Measurements from ENCODE around the gene UBE2QL1. TPM values are rescaled to one million over a fixed set of nuclear protein-coding genes. Genes with fewer than 3 reads are reported as not detected.

The UBE2QL1 gene
- total RNA-seq, 1 donor from 2014 or later: not detected

GRCh38 chr5:6405591-6405990 is 43.1 kb upstream of the UBE2QL1 start:
- H3K4me3 ChIP-seq (ENCODE audit: low read depth, low read length): no peak overlapping the region
- TF ChIP-seq, protein P1, sequence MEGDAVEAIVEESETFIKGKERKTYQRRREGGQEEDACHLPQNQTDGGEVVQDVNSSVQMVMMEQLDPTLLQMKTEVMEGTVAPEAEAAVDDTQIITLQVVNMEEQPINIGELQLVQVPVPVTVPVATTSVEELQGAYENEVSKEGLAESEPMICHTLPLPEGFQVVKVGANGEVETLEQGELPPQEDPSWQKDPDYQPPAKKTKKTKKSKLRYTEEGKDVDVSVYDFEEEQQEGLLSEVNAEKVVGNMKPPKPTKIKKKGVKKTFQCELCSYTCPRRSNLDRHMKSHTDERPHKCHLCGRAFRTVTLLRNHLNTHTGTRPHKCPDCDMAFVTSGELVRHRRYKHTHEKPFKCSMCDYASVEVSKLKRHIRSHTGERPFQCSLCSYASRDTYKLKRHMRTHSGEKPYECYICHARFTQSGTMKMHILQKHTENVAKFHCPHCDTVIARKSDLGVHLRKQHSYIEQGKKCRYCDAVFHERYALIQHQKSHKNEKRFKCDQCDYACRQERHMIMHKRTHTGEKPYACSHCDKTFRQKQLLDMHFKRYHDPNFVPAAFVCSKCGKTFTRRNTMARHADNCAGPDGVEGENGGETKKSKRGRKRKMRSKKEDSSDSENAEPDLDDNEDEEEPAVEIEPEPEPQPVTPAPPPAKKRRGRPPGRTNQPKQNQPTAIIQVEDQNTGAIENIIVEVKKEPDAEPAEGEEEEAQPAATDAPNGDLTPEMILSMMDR (conservative IDR thresholded peaks at IDR 0.05; ENCODE audit: low read depth, low read length): no peak
- no peak for DNase-seq (ENCODE audit: low read depth)

DNA sequence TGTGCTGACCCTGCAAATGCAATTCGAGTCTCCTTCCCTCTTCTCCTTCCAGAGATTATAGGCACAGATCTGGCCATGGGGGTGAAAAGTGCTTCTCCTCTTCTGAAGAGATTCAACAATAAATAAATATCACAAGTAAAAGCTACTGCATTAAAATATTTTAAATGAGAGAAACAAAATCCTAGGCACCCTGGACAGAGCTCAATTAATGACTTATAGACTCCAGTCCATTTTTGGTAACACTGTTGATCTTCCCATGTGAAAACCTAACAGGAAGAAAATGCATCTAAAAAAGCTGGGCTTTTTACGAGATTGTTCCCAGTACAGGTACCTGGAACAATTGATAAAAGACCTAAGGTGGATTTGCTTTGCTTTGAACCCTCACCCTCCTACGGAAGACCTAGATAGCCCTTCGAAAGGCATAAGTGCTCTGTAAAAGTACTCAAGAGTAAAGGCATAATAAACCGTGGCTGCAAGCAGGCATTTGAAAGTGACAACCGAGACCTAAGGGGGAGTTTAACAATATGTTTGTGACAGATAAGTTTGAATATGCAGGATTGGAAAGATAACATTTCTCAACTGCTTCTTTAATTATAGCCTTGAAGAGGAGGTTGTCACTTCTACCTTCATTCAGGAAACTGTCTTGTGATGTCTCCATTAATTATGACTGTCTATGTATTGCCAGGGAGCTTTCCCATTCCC is 41.0 kb upstream of the UBE2QL1 start:
- TF ChIP-seq, protein P1 (conservative IDR thresholded peaks at IDR 0.05; ENCODE audit: low read depth, low read length): no peak

GRCh38 chr5:6408260-6408596 is 40.4 kb upstream of the UBE2QL1 start:
- TF ChIP-seq, protein P1 (conservative IDR thresholded peaks at IDR 0.05; ENCODE audit: low read depth, low read length): no peak
- DNase-seq (ENCODE audit: low read depth): no peak
- H3K4me3 ChIP-seq (ENCODE audit: low read depth, low read length): no peak overlapping the region

More for the DNA sequence above, 41.0 kb upstream of the UBE2QL1 start:
- DNase-seq (ENCODE audit: low read depth): no peak
- H3K4me3 ChIP-seq (ENCODE audit: low read depth, low read length): no peak overlapping the region

DNA sequence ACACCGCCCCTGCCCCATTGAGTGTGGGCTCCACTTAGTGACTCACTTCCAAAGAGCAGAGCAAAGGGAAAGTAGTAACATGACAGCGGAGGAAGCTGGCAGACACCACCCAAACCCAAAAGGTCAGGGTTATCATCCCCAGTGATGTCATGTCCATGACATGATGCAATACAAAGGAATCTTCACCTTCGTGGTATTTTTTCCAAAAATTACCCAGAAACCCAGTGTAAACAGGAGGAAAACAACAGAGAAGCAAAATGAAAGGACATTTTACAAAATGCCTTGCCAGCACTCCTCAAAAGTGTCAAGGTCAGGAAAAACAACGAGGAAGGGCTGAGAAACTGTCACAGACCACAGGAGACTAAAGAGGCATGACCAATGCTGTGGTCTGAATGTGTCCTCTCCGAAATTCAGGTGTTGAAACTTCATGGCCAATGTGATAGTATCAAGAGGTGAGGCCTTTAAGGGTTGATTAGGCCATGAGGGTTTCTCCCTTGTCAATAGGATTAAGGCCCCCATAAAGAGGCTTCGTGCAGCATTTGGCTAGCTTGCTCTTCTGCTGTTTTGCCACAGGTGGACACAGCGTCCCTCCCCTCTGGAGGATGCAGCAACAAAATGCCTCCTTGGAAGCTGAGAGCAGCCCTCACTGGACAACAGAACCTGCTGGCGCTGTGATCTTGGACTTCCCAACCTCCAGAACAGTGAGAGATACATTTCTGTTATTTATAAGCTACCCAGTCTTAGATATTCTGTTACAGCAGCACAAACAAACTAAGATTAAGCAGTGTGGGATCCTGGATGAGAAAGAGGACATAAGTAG is 39.8 kb upstream of the UBE2QL1 start:
- no peak for DNase-seq (ENCODE audit: low read depth)
- TF ChIP-seq, protein P1 (conservative IDR thresholded peaks at IDR 0.05; ENCODE audit: low read depth, low read length): no peak
- H3K4me3 ChIP-seq (ENCODE audit: low read depth, low read length): no peak overlapping the region

- DNase-seq (ENCODE audit: low read depth): no peak
- TF ChIP-seq, protein P1 (conservative IDR thresholded peaks at IDR 0.05; ENCODE audit: low read depth, low read length): no peak
- no peak overlapping the region for H3K4me3 ChIP-seq (ENCODE audit: low read depth, low read length)
These were observed 38.2 kb upstream of the UBE2QL1 start for GRCh38 chr5:6410421-6410820.

DNA sequence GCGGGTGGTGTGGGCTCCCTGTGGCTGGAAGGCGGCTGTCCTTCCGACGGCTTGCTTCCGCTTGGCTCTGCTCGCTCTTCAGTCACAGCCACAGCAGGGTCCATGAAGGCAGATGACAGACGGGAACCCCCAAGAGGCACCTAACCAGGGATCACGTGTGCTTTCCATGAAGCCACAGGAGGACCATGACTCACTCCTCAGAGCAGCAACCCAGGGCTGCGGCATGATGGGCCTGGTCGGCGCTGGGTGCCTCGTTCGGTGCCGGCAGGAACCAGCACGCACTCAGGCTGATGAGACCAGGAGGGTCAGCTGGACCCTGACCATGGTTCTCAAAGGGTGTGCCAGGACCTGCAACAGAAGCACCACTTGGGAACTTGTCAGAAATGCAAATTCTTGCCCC is 37.5 kb upstream of the UBE2QL1 start:
- TF ChIP-seq, protein P1 (conservative IDR thresholded peaks at IDR 0.05; ENCODE audit: low read depth, low read length): no peak
- H3K4me3 ChIP-seq (ENCODE audit: low read depth, low read length): no peak overlapping the region
- no peak for DNase-seq (ENCODE audit: low read depth)
